ENCODE measurements around the gene NIFK. TPM values are rescaled to one million over a fixed set of nuclear protein-coding genes. Genes with fewer than 3 reads are reported as not detected.
"Not testable (repeated sequence)": the region's sequence is repeated elsewhere in the genome, so short reads cannot be mapped to it uniquely, and the experiment has no call there.

The NIFK gene
- total RNA-seq, 1 donor from 2014 or later, result 50.7 TPM

DNA sequence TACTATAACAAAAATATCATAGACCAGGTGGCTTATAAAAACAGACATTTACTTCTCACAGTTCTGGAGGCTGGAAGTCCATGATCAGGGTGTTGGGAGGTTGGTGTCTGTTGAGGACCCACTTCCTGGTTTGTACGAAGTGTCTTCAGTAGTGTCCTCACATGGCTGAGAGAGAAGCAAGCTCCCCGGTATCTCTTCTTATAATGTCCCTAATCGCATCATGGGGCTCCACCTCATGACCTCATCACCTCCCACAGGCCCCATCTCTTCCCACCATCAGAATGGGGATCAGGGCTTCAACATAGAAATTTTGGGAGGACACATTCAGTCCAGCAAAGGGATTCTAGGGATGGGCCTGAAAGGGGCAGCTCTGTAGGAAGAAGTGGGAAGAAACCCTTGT is 4.8 kb upstream of the NIFK start:
- Mint-ChIP-seq H3K4me3 (no peak overlapping the region), H3K36me3 (no peaks in the 10 kb centered on the region), H3K27ac (no peak overlapping the region), H3K27me3 (ENCODE audit: low read depth) (peaks cover 2% of the 10 kb centered on the region), H3K9me3 (no peaks in the 10 kb centered on the region), H3K4me1 (no peaks in the 10 kb centered on the region)
- TF ChIP-seq, protein P1, sequence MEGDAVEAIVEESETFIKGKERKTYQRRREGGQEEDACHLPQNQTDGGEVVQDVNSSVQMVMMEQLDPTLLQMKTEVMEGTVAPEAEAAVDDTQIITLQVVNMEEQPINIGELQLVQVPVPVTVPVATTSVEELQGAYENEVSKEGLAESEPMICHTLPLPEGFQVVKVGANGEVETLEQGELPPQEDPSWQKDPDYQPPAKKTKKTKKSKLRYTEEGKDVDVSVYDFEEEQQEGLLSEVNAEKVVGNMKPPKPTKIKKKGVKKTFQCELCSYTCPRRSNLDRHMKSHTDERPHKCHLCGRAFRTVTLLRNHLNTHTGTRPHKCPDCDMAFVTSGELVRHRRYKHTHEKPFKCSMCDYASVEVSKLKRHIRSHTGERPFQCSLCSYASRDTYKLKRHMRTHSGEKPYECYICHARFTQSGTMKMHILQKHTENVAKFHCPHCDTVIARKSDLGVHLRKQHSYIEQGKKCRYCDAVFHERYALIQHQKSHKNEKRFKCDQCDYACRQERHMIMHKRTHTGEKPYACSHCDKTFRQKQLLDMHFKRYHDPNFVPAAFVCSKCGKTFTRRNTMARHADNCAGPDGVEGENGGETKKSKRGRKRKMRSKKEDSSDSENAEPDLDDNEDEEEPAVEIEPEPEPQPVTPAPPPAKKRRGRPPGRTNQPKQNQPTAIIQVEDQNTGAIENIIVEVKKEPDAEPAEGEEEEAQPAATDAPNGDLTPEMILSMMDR (IDR thresholded peaks at IDR 0.05; ENCODE audit: unreplicated experiment), result no peak
- DNase-seq (ENCODE audit: low spot score in 2 of 2, unreplicated experiment in 2 of 2), result no peak

DNA sequence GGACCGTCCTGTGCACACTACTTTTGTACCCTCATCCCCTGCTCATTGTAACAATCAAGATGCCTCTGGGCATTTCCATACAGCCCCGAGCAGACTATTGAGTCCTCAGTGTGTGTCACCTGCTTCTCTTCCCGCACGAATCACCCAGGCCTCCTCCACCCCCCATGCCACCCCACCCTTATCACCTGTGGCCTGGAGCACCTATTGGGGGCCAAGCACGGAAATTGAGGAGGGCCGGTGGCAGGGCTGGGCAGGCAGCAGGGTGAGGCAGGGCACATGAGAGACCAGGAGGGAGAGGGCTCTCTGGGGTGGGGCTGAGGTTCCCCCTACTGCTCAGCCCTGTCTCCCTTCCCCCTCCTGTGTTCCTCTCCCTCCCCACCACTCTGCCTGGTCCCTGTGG is 4.3 kb upstream of the NIFK start:
- no peaks in the 10 kb centered on the region for H3K9me3 Mint-ChIP-seq
- no peak overlapping the region for H3K4me3 Mint-ChIP-seq
- no peak for DNase-seq (ENCODE audit: low spot score in 2 of 2, unreplicated experiment in 2 of 2)
- H3K36me3 Mint-ChIP-seq, result no peaks in the 10 kb centered on the region
- peaks cover 2% of the 10 kb centered on the region for H3K27me3 Mint-ChIP-seq (ENCODE audit: low read depth)
- TF ChIP-seq, protein P1 (IDR thresholded peaks at IDR 0.05; ENCODE audit: unreplicated experiment), result no peak
- no peak overlapping the region for H3K27ac Mint-ChIP-seq
- H3K4me1 Mint-ChIP-seq, result peaks cover under 1% of the 10 kb centered on the region

DNA sequence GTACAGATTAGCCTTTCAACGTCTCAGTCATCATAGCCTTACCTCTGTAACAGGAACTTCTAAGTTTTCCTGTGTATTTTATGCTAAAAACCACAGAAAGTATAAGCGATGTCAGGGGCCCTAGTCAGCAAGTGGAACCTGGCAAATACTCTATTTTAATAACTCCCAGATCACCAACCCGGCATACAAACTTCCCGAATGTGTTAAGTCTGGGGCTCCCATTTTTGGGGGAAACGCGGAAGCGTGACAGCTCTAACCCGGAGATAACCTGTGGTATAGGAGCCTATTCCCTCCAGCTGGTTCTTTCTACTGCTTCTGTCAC is 574 bp downstream of the NIFK start:
- DNase-seq (ENCODE audit: low spot score in 2 of 2, unreplicated experiment in 2 of 2), result no peak
- H3K4me3 Mint-ChIP-seq, result peak overlapping the region; percentile 96
- H3K36me3 Mint-ChIP-seq, result peaks cover 13% of the 10 kb centered on the region
- H3K27me3 Mint-ChIP-seq (ENCODE audit: low read depth), result peaks cover 2% of the 10 kb centered on the region
- H3K9me3 Mint-ChIP-seq, result no peaks in the 10 kb centered on the region
- H3K27ac Mint-ChIP-seq, result peak overlapping the region; percentile 90
- peaks cover 12% of the 10 kb centered on the region for H3K4me1 Mint-ChIP-seq
- TF ChIP-seq, protein P1 (IDR thresholded peaks at IDR 0.05; ENCODE audit: unreplicated experiment), result no peak

DNA sequence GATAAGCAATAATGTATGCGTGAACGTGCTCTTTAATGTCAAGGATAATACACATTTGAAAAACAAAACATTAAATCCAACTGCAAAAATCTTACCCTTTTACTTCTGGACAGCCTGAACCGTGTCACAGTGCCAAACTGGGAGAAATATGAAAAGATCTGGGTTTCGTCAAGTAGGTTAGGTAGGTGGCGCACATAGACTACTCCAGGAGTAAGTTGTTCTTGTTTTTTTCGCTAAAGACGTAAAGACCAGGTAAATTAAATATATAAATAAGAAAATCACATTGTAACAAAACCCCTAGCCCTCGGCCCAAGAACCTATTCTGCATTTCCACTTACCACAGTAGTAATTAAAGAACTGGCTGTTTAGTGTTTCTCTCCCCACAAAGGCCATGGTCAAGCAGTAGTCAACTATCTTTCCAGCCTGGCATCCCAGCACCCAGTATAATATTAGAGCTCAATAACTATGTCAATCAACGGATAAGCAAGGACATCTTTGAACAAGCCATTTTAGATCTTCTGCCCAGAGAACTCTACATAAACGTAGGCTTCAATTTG is 1.1 kb downstream of the NIFK start:
- TF ChIP-seq, protein P1 (IDR thresholded peaks at IDR 0.05; ENCODE audit: unreplicated experiment), result no peak
- DNase-seq (ENCODE audit: low spot score in 2 of 2, unreplicated experiment in 2 of 2), result no peak
- H3K4me3 Mint-ChIP-seq, result peak overlapping the region; percentile 96
- no peaks in the 10 kb centered on the region for H3K9me3 Mint-ChIP-seq
- peaks cover 18% of the 10 kb centered on the region for H3K36me3 Mint-ChIP-seq
- peaks cover 12% of the 10 kb centered on the region for H3K4me1 Mint-ChIP-seq
- peak overlapping the region; percentile 90 for H3K27ac Mint-ChIP-seq
- H3K27me3 Mint-ChIP-seq (ENCODE audit: low read depth), result peaks cover 2% of the 10 kb centered on the region

DNA sequence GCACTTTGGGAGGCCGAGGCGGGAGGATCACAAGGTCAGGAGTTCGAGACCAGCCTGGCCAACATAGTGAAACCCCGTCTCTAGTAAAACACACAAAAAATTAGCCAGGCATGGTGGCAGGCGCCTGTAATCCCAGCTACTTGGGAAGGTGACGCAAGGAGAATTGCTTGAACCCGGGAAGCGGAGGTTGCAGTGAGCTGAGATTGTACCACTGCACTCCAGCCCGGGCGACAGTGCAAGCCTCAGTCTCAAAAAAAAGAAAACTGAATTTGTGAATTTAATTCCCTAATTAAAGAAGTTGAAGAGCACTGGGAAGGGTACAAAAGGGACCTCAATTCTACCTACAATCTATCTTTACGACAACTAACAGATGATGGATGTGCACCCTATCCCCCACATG is 2.1 kb downstream of the NIFK start:
- H3K9me3 Mint-ChIP-seq; H3K4me3 Mint-ChIP-seq; H3K27me3 Mint-ChIP-seq (ENCODE audit: low read depth); DNase-seq (ENCODE audit: low spot score in 2 of 2, unreplicated experiment in 2 of 2); H3K27ac Mint-ChIP-seq: not testable (repeated sequence)
- Mint-ChIP-seq H3K4me1 (peaks cover 12% of the 10 kb centered on the region), H3K36me3 (peaks cover 18% of the 10 kb centered on the region)

DNA sequence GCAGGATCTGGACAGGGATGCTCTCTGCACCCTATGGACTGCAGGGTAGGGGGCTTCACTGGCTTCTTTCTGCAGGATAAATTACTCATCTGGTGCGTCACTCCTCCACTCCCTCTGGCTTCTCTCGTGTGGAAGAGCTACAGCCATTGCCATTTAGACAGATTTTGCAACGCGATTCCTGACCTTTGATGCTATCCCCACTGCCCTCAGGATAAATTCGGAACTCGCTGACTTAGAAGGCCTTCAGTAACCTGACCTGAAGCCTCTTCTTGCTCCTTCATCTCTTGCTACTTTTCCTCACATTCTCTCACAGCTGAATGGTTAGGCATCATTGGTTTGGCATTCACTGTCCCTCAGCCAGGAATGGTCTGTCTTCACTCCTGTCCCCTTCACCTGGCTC is 5.3 kb downstream of the NIFK start:
- no peak for DNase-seq (ENCODE audit: low spot score in 2 of 2, unreplicated experiment in 2 of 2)
- H3K27ac Mint-ChIP-seq, result no peak overlapping the region
- H3K27me3 Mint-ChIP-seq (ENCODE audit: low read depth), result no peaks in the 10 kb centered on the region
- no peak overlapping the region for H3K4me3 Mint-ChIP-seq
- TF ChIP-seq, protein P1 (IDR thresholded peaks at IDR 0.05; ENCODE audit: unreplicated experiment), result no peak
- H3K9me3 Mint-ChIP-seq, result no peaks in the 10 kb centered on the region
- H3K4me1 Mint-ChIP-seq, result peaks cover 12% of the 10 kb centered on the region
- peaks cover 32% of the 10 kb centered on the region for H3K36me3 Mint-ChIP-seq

Measured in mesothelial cell of epicardium (in vitro differentiated cells).